ENCODE results near the gene PPFIA4. TPM values are rescaled to one million over a fixed set of nuclear protein-coding genes. Genes with fewer than 3 reads are reported as not detected.

Gene PPFIA4
- total RNA-seq, 2 experiments from 2014 or later: 78.8 to 79.9 TPM

DNA sequence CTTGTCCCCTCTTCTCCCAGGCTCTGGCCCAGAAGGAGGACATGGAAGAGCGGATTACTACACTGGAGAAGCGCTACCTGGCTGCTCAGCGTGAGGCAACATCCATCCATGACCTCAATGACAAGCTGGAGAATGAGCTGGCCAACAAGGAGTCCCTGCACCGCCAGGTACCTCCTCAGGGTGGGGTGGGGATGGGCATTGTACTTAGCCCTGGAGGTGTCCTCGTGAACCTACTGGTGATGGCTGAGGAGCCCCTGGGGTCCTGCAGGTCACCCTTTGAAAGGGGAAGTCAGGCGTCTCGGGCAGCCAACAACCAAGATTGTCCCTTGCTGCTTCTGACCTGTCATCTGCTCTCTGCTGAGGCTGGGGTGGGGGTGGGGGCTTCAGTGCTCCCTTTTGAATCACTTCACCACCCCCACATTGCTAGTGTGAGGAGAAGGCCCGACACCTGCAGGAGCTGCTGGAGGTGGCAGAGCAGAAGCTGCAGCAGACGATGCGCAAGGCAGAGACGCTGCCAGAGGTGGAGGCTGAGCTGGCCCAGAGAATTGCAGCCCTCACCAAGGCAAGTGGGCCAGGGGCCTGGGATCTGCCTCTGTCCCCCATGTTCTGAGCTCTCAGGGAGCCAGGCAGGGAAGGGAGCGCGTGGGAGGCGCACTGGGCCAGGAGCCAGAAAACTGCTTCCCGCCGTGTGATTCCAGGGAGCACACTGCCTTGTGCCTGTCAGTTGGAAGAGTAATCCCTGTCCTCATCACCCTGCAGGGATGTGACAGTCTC is 19.7 kb downstream of the PPFIA4 start:
- POLR2A ChIA-PET: interaction anchor here (0.7 kb wide), 1 partner anchor 451 kb away, joined by 3 read pairs; no protein-coding TSS in a partner anchor
- TF ChIP-seq, protein P1, sequence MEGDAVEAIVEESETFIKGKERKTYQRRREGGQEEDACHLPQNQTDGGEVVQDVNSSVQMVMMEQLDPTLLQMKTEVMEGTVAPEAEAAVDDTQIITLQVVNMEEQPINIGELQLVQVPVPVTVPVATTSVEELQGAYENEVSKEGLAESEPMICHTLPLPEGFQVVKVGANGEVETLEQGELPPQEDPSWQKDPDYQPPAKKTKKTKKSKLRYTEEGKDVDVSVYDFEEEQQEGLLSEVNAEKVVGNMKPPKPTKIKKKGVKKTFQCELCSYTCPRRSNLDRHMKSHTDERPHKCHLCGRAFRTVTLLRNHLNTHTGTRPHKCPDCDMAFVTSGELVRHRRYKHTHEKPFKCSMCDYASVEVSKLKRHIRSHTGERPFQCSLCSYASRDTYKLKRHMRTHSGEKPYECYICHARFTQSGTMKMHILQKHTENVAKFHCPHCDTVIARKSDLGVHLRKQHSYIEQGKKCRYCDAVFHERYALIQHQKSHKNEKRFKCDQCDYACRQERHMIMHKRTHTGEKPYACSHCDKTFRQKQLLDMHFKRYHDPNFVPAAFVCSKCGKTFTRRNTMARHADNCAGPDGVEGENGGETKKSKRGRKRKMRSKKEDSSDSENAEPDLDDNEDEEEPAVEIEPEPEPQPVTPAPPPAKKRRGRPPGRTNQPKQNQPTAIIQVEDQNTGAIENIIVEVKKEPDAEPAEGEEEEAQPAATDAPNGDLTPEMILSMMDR (IDR thresholded peaks at IDR 0.05): no peak
- Mint-ChIP-seq H3K27me3 (peaks cover 3% of the 10 kb centered on the region), H3K4me3 (no peak overlapping the region), H3K27ac (no peak overlapping the region), H3K36me3 (ENCODE audit: low read depth) (peaks cover 18% of the 10 kb centered on the region), H3K9me3 (no peaks in the 10 kb centered on the region), H3K4me1 (ENCODE audit: low read depth) (peaks cover 2% of the 10 kb centered on the region)
- intact Hi-C loops (cut with micrococcal nuclease): no loop called here
- ATAC-seq (no peak), DNase-seq (no peak)
- CTCF ChIA-PET: interaction anchor here (0.7 to 1.7 kb wide), 4 partner anchors 10 to 297 kb away, joined by 3 to 5 read pairs (median 4); no protein-coding TSS in a partner anchor

- H3K9me3 Mint-ChIP-seq: no peaks in the 10 kb centered on the region
- intact Hi-C loops (cut with micrococcal nuclease): no loop called here
- ATAC-seq (peak; percentile 46), DNase-seq (no peak)
- CTCF ChIA-PET: interaction anchor here (0.7 to 1.7 kb wide), 5 partner anchors 8 to 220 kb away, joined by 3 to 5 read pairs (median 4); no protein-coding TSS in a partner anchor
- peaks cover 19% of the 10 kb centered on the region for H3K36me3 Mint-ChIP-seq (ENCODE audit: low read depth)
- TF ChIP-seq, protein P1 (IDR thresholded peaks at IDR 0.05): no peak
- no peak overlapping the region for H3K4me3 Mint-ChIP-seq
- H3K27me3 Mint-ChIP-seq: peaks cover 4% of the 10 kb centered on the region
- POLR2A ChIA-PET: interaction anchor here (0.7 kb wide), 1 partner anchor 450 kb away, joined by 3 read pairs; no protein-coding TSS in a partner anchor
- peaks cover 2% of the 10 kb centered on the region for H3K4me1 Mint-ChIP-seq (ENCODE audit: low read depth)
- H3K27ac Mint-ChIP-seq: no peak overlapping the region
Measured at GRCh38 chr1:203046984-203047630, 20.8 kb downstream of the PPFIA4 start.

GRCh38 chr1:203048086-203048485 is 21.8 kb downstream of the PPFIA4 start:
- ChIA-PET CTCF (interaction anchor here (0.9 to 1.3 kb wide), 3 partner anchors 9 to 168 kb away, joined by 3 to 5 read pairs (median 3); no protein-coding TSS in a partner anchor), POLR2A (no interaction called here)
- Mint-ChIP-seq H3K36me3 (ENCODE audit: low read depth) (peaks cover 18% of the 10 kb centered on the region), H3K27ac (no peak overlapping the region), H3K9me3 (no peaks in the 10 kb centered on the region), H3K4me3 (no peak overlapping the region), H3K27me3 (peaks cover 4% of the 10 kb centered on the region), H3K4me1 (ENCODE audit: low read depth) (peaks cover 2% of the 10 kb centered on the region)
- TF ChIP-seq, protein P1 (IDR thresholded peaks at IDR 0.05): no peak
- intact Hi-C loops (cut with micrococcal nuclease): no loop called here
- ATAC-seq (no peak), DNase-seq (no peak)

DNA sequence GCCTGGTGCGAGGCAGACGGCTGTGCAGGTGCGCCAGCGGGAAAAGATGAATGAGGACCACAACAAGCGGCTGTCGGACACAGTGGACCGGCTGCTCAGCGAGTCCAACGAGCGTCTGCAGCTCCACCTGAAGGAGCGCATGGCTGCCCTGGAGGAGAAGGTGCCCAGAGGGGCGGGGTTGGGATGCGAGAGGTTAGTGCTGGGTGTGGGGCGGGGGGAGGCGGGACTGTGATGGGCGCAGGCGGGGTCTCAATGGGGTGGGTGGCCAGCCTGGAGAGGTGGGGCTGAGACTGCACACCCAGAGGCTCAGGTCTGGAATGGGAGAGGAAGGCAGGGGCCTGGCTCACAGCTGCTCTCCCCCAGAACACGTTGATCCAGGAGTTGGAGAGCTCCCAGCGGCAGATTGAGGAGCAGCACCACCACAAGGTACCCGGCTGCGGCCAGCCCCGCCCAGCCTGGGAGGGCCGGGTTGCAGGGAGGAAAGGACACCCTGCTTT is 22.3 kb downstream of the PPFIA4 start:
- peaks cover 4% of the 10 kb centered on the region for H3K27me3 Mint-ChIP-seq
- ChIA-PET POLR2A (no interaction called here), CTCF (interaction anchor here (0.9 to 1.3 kb wide), 3 partner anchors 10 to 167 kb away, joined by 3 to 5 read pairs (median 3); no protein-coding TSS in a partner anchor)
- TF ChIP-seq, protein P1 (IDR thresholded peaks at IDR 0.05): no peak
- H3K36me3 Mint-ChIP-seq (ENCODE audit: low read depth): peaks cover 16% of the 10 kb centered on the region
- intact Hi-C loops (cut with micrococcal nuclease): no loop called here
- DNase-seq (no peak), ATAC-seq (no peak)
- H3K9me3 Mint-ChIP-seq: no peaks in the 10 kb centered on the region
- no peak overlapping the region for H3K27ac Mint-ChIP-seq
- no peak overlapping the region for H3K4me3 Mint-ChIP-seq
- peaks cover 2% of the 10 kb centered on the region for H3K4me1 Mint-ChIP-seq (ENCODE audit: low read depth)
